ENCODE results near the gene FHOD3.

DNA sequence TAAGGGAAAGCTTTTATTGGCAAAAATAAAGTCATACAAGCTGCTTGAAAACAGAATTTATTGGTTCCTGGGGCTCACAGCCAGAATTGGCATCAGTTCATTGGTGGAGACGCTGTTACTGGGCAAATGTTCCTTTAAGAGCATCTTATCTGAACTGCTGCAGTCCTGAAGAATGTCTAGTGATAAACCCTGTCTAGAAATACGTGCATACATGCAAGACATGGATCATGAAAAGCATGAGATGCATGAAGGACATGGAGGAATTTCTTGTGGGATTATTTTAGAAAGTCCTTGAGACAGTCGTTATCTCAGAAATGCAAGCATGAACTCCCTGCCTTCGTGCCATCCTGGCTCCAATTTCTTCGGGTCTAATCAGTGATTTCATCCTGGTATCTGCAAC lies 32.5 kb upstream of the FHOD3 start:
- TF ChIP-seq, protein P1, sequence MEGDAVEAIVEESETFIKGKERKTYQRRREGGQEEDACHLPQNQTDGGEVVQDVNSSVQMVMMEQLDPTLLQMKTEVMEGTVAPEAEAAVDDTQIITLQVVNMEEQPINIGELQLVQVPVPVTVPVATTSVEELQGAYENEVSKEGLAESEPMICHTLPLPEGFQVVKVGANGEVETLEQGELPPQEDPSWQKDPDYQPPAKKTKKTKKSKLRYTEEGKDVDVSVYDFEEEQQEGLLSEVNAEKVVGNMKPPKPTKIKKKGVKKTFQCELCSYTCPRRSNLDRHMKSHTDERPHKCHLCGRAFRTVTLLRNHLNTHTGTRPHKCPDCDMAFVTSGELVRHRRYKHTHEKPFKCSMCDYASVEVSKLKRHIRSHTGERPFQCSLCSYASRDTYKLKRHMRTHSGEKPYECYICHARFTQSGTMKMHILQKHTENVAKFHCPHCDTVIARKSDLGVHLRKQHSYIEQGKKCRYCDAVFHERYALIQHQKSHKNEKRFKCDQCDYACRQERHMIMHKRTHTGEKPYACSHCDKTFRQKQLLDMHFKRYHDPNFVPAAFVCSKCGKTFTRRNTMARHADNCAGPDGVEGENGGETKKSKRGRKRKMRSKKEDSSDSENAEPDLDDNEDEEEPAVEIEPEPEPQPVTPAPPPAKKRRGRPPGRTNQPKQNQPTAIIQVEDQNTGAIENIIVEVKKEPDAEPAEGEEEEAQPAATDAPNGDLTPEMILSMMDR (IDR thresholded peaks at IDR 0.05): no peak
- TF ChIP-seq TCF7L2 (IDR thresholded peaks at IDR 0.05; ENCODE audit: low read depth, low read length): no peak
- TF ChIP-seq, protein P2, sequence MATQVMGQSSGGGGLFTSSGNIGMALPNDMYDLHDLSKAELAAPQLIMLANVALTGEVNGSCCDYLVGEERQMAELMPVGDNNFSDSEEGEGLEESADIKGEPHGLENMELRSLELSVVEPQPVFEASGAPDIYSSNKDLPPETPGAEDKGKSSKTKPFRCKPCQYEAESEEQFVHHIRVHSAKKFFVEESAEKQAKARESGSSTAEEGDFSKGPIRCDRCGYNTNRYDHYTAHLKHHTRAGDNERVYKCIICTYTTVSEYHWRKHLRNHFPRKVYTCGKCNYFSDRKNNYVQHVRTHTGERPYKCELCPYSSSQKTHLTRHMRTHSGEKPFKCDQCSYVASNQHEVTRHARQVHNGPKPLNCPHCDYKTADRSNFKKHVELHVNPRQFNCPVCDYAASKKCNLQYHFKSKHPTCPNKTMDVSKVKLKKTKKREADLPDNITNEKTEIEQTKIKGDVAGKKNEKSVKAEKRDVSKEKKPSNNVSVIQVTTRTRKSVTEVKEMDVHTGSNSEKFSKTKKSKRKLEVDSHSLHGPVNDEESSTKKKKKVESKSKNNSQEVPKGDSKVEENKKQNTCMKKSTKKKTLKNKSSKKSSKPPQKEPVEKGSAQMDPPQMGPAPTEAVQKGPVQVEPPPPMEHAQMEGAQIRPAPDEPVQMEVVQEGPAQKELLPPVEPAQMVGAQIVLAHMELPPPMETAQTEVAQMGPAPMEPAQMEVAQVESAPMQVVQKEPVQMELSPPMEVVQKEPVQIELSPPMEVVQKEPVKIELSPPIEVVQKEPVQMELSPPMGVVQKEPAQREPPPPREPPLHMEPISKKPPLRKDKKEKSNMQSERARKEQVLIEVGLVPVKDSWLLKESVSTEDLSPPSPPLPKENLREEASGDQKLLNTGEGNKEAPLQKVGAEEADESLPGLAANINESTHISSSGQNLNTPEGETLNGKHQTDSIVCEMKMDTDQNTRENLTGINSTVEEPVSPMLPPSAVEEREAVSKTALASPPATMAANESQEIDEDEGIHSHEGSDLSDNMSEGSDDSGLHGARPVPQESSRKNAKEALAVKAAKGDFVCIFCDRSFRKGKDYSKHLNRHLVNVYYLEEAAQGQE (IDR thresholded peaks at IDR 0.05; ENCODE audit: insufficient read depth in 1 of 2, low read depth in 2 of 2, low read length in 1 of 2): no peak
- TF ChIP-seq POLR2AphosphoS5 (IDR thresholded peaks at IDR 0.05; ENCODE audit: low read depth, low read length): no peak
- TF ChIP-seq SIN3A (IDR thresholded peaks at IDR 0.05; ENCODE audit: borderline replicate concordance, insufficient read depth, low read depth, low read length): no peak

All from Panc1 (cell line).